Caco-2 (cell line): ENCODE data around the gene DCHS1. TPM values are rescaled to one million over a fixed set of nuclear protein-coding genes. Genes with fewer than 3 reads are reported as not detected.

ENCODE experiments used
- BruUV-seq: library from RNA; stranded (reverse); fragments of 400-500 nt; replicated peaks from 2 replicates; lab custom pipeline; 2021; lab: Mats Ljungman, UMichigan
- CTCF ChIA-PET: fragments of 300-600 bp; sonication (Branson Sonifier 250); formaldehyde crosslinking; loops from one replicate; lab custom pipeline; 2022; ENCODE audit warnings: antibody characterized with exemption; lab: Charles Lee
- POLR2A ChIA-PET: fragments of 300-600 bp; sonication (Branson Sonifier 250); formaldehyde crosslinking; loops from one replicate; lab custom pipeline; 2022; ENCODE audit warnings: antibody characterized with exemption; lab: Charles Lee
- DNase-seq, 2 experiments: peaks; one replicate each; pipeline versions ENCODE4 v3.0.0 to v3.0.0-alpha.2; 2020 to 2022
- H3K27me3 ChIP-seq: replicated peaks from 2 replicates; pipeline ENCODE4 v1.6.0; 2011; ENCODE audit warnings: low read length; ENCODE audit not compliant: control insufficient read depth, insufficient read depth
- H3K36me3 ChIP-seq: 2 replicates; pipeline ENCODE4 v1.5.1; 2011; ENCODE audit warnings: low read length; ENCODE audit not compliant: control insufficient read depth, insufficient read depth
- H3K4me1 ChIP-seq: fragments of 250-450 bp; sonication (Bioruptor Pico); 2 replicates; pipeline ENCODE4 v1.5.1; 2020; ENCODE audit warnings: mild to moderate bottlenecking
- H3K4me3 ChIP-seq: 2 replicates; pipeline ENCODE4 v1.5.1; 2011; ENCODE audit warnings: low read depth, mild to moderate bottlenecking, control low read depth, low read length
- H3K9me3 ChIP-seq: fragments of 250-450 bp; sonication (Bioruptor Pico); 2 replicates; pipeline ENCODE4 v1.5.1; 2020; ENCODE audit warnings: mild to moderate bottlenecking, moderate library complexity
- H3K27ac Mint-ChIP-seq: one replicate; pipeline ENCODE4 v1.8.0; 2022; ENCODE audit warnings: mixed read lengths; ENCODE audit not compliant: unreplicated experiment
- H3K27me3 Mint-ChIP-seq: one replicate; pipeline ENCODE4 v1.8.0; 2022; ENCODE audit warnings: mixed read lengths; ENCODE audit not compliant: insufficient read depth, unreplicated experiment
- H3K36me3 Mint-ChIP-seq: one replicate; pipeline ENCODE4 v1.8.0; 2022; ENCODE audit warnings: mild to moderate bottlenecking, mixed read lengths; ENCODE audit not compliant: insufficient read depth, unreplicated experiment
- H3K4me1 Mint-ChIP-seq: one replicate; pipeline ENCODE4 v1.8.0; 2022; ENCODE audit warnings: low read depth, mixed read lengths; ENCODE audit not compliant: unreplicated experiment
- H3K4me3 Mint-ChIP-seq: one replicate; pipeline ENCODE4 v1.8.0; 2022; ENCODE audit warnings: mild to moderate bottlenecking, moderate library complexity, mixed read lengths; ENCODE audit not compliant: unreplicated experiment
- H3K9me3 Mint-ChIP-seq: one replicate; pipeline ENCODE4 v1.8.0; 2022; ENCODE audit warnings: mixed read lengths; ENCODE audit not compliant: unreplicated experiment
- CTCF ChIP-seq, 2 experiments: fragments of 200-600 bp in 1 of 2; IDR thresholded peaks; 1 replicate in 1 of 2; 2 replicates in 1 of 2; pipeline versions ENCODE4 v1.5.1 to v1.8.0; 2011 to 2022; ENCODE audit warnings: antibody characterized with exemption in 1 of 2, control low read depth in 1 of 2, inconsistent platforms in 1 of 2, low read depth in 1 of 2, low read length in 1 of 2, mild to moderate bottlenecking in 1 of 2, moderate library complexity in 1 of 2; ENCODE audit not compliant: insufficient read depth in 1 of 2, severe bottlenecking in 1 of 2, unreplicated experiment in 1 of 2
- intact Hi-C: fragments of 100-400 bp; cut with micrococcal nuclease; formaldehyde crosslinking; loops from one replicate; pipeline ENCODE4 v1.10.0; 2022; ENCODE audit not compliant: unreplicated experiment
- total RNA-seq: library from RNA; stranded (reverse); gene quantifications from 2 replicates; pipeline ENCODE4 v1.2.3, GENCODE V29; 2022

The DCHS1 gene
- total RNA-seq, 1 experiment from 2014 or later: 1.7 TPM

- Histone ChIP-seq H3K36me3 (no peaks in the 10 kb centered on the region), H3K4me3 (no peak overlapping the region), H3K27me3 (no peaks in the 10 kb centered on the region), H3K9me3 (no peaks in the 10 kb centered on the region), H3K4me1 (peaks cover 6% of the 10 kb centered on the region)
- no peaks in the 10 kb centered on the region for H3K9me3 Mint-ChIP-seq
- TF ChIP-seq CTCF (IDR thresholded peaks at IDR 0.05; ENCODE audit: insufficient read depth in 1 of 2, low read depth in 1 of 2, low read length in 1 of 2, severe bottlenecking in 1 of 2, unreplicated experiment in 1 of 2): no peak
- no peak overlapping the region for H3K27ac Mint-ChIP-seq
- no peak overlapping the region for H3K4me3 Mint-ChIP-seq
- ChIA-PET CTCF (no interaction called here), POLR2A (no interaction called here)
- H3K36me3 Mint-ChIP-seq: no peaks in the 10 kb centered on the region
- intact Hi-C loops: loop anchor here (10.0 kb wide), 2 partner anchors 223 to 383 kb away; partner anchors contain the start of genes CNGA4, FHIP1B and SMPD1
- H3K4me1 Mint-ChIP-seq: no peaks in the 10 kb centered on the region
- no peaks in the 10 kb centered on the region for H3K27me3 Mint-ChIP-seq
- BruUV-seq: no TSS peak
- DNase-seq: no peak
Measured at GRCh38 chr11:6617315-6617781, 38.3 kb downstream of the DCHS1 start.

GRCh38 chr11:6616596-6617250 lies 38.9 kb downstream of the DCHS1 start:
- no peak for TF ChIP-seq CTCF (IDR thresholded peaks at IDR 0.05; ENCODE audit: insufficient read depth in 1 of 2, low read depth in 1 of 2, low read length in 1 of 2, severe bottlenecking in 1 of 2, unreplicated experiment in 1 of 2)
- Mint-ChIP-seq H3K27me3 (no peaks in the 10 kb centered on the region), H3K4me3 (no peak overlapping the region), H3K27ac (no peak overlapping the region), H3K9me3 (no peaks in the 10 kb centered on the region), H3K4me1 (no peaks in the 10 kb centered on the region), H3K36me3 (no peaks in the 10 kb centered on the region)
- intact Hi-C loops: loop anchor here (10.0 kb wide), 2 partner anchors 222 to 382 kb away; partner anchors contain the start of genes CNGA4, FHIP1B and SMPD1
- ChIA-PET POLR2A (no interaction called here), CTCF (no interaction called here)
- DNase-seq: no peak
- H3K4me1 ChIP-seq: peaks cover 6% of the 10 kb centered on the region
- H3K9me3 ChIP-seq: no peaks in the 10 kb centered on the region
- no peaks in the 10 kb centered on the region for H3K27me3 ChIP-seq
- no TSS peak for BruUV-seq
- H3K4me3 ChIP-seq: no peak overlapping the region
- H3K36me3 ChIP-seq: no peaks in the 10 kb centered on the region

- no peak for DNase-seq
- BruUV-seq: no TSS peak
- Mint-ChIP-seq H3K27me3 (no peaks in the 10 kb centered on the region), H3K9me3 (no peaks in the 10 kb centered on the region), H3K4me1 (no peaks in the 10 kb centered on the region), H3K27ac (no peak overlapping the region), H3K36me3 (no peaks in the 10 kb centered on the region), H3K4me3 (no peak overlapping the region)
- ChIA-PET POLR2A (no interaction called here), CTCF (no interaction called here)
- TF ChIP-seq CTCF (IDR thresholded peaks at IDR 0.05; ENCODE audit: insufficient read depth in 1 of 2, low read depth in 1 of 2, low read length in 1 of 2, severe bottlenecking in 1 of 2, unreplicated experiment in 1 of 2): no peak
- Histone ChIP-seq H3K4me1 (peaks cover 9% of the 10 kb centered on the region), H3K36me3 (0 out of 2 replicates have a peak, but pooled peaks cover 2% of the 10 kb centered on the region), H3K9me3 (no peaks in the 10 kb centered on the region), H3K4me3 (no peak overlapping the region), H3K27me3 (no peaks in the 10 kb centered on the region)
- intact Hi-C loops: loop anchor here (10.0 kb wide), 2 partner anchors 221 to 381 kb away; partner anchors contain the start of genes CNGA4, FHIP1B and SMPD1
Measured at GRCh38 chr11:6615882-6616585, 39.6 kb downstream of the DCHS1 start.
